Retinal pigment epithelial cell (primary cell): ENCODE data around the gene ARAF.

Experiments
- DNase-seq: peaks from one replicate; pipeline ENCODE4 v3.0.0-alpha.2; 2010; ENCODE audit warnings: low read depth
- H3K4me3 ChIP-seq: 2 replicates; pipeline ENCODE4 v1.5.1; 2011; ENCODE audit warnings: mild to moderate bottlenecking, low read length, control low read depth, moderate library complexity
- CTCF ChIP-seq: conservative IDR thresholded peaks from 2 replicates; pipeline ENCODE4 v1.5.1; 2011; ENCODE audit warnings: low read depth, low read length, control low read depth, inconsistent platforms

The ARAF gene

GRCh38 chrX:47620303-47620685 lies 59.3 kb downstream of the ARAF start:
- TF ChIP-seq CTCF = no peak
- DNase-seq = no peak
- H3K4me3 ChIP-seq = no peak overlapping the region
